Neural progenitor cell (in vitro differentiated cells): Measurements from ENCODE around the gene MPPE1.

Experiments used
- CTCF ChIP-seq: fragments of 200-600 bp; sonication (generic); IDR thresholded peaks from 2 replicates; pipeline ENCODE4 v1.5.1; 2017; ENCODE audit warnings: antibody characterized with exemption, mild to moderate bottlenecking
- EZH2 ChIP-seq: fragments of 200-600 bp; sonication (generic); IDR thresholded peaks from 2 replicates; pipeline ENCODE4 v1.6.1; 2017; ENCODE audit warnings: antibody characterized with exemption, mild to moderate bottlenecking, moderate library complexity
- EZH2phosphoT487 ChIP-seq: fragments of 200-600 bp; sonication (generic); IDR thresholded peaks from 2 replicates; pipeline ENCODE4 v1.6.1; 2017; ENCODE audit warnings: antibody characterized with exemption

GRCh38 chr18:11891737-11892136 lies 16.4 kb downstream of the MPPE1 start:
- TF ChIP-seq CTCF = no peak
- no peak for TF ChIP-seq EZH2phosphoT487
- TF ChIP-seq EZH2 = no peak
